Nephron progenitor cell (in vitro differentiated cells): Measurements from ENCODE around the gene ZNF789.

Experiments
- DNase-seq: peaks from one replicate; pipeline ENCODE4 v3.0.0; 2021
- H3K27ac Mint-ChIP-seq: 2 replicates; pipeline ENCODE4 v1.8.0; 2021; ENCODE audit warnings: mild to moderate bottlenecking, moderate library complexity, mixed read lengths
- H3K27me3 Mint-ChIP-seq: 2 replicates; pipeline ENCODE4 v1.8.0; 2021; ENCODE audit warnings: mild to moderate bottlenecking, low read depth, mixed read lengths; ENCODE audit not compliant: poor library complexity
- H3K36me3 Mint-ChIP-seq: 2 replicates; pipeline ENCODE4 v1.8.0; 2021; ENCODE audit warnings: low read depth, mixed read lengths
- H3K4me1 Mint-ChIP-seq: 2 replicates; pipeline ENCODE4 v1.8.0; 2021; ENCODE audit warnings: mixed read lengths
- H3K4me3 Mint-ChIP-seq: 2 replicates; pipeline ENCODE4 v1.8.0; 2021; ENCODE audit warnings: mild to moderate bottlenecking, moderate library complexity, mixed read lengths
- H3K9me3 Mint-ChIP-seq: 2 replicates; pipeline ENCODE4 v1.8.0; 2021; ENCODE audit warnings: mild to moderate bottlenecking, moderate library complexity, mixed read lengths
- CTCF ChIP-seq: fragments of 200-600 bp; sonication (generic); IDR thresholded peaks from 2 replicates; pipeline ENCODE4 v1.5.0; 2021; ENCODE audit warnings: antibody characterized with exemption

The ZNF789 gene

DNA sequence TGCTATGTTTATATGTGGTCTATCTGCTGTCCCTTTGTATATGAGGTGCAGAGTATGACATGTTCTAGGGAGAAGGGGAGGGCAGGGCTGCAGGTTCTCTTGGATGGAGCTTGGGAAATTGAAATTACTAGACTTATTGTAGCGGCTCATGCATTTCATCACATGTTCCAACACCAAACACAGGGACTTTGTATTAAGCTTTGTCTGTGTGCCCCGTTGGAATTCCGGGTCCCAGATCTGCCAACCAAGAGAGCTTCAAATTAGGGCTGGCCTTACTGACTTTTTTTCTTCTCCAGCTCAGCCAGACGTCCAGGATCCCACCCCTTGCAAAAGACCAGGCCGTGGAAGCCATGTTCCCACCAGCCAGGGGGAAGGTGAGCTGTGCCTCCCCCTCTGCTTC, 3.4 kb downstream of the ZNF789 start:
- Mint-ChIP-seq H3K36me3 (peaks cover 31% of the 10 kb centered on the region), H3K27ac (no peak overlapping the region), H3K27me3 (peaks cover 5% of the 10 kb centered on the region), H3K4me3 (no peak overlapping the region), H3K4me1 (peaks cover 18% of the 10 kb centered on the region), H3K9me3 (no peaks in the 10 kb centered on the region)
- no peak for DNase-seq
- no peak for TF ChIP-seq CTCF

DNA sequence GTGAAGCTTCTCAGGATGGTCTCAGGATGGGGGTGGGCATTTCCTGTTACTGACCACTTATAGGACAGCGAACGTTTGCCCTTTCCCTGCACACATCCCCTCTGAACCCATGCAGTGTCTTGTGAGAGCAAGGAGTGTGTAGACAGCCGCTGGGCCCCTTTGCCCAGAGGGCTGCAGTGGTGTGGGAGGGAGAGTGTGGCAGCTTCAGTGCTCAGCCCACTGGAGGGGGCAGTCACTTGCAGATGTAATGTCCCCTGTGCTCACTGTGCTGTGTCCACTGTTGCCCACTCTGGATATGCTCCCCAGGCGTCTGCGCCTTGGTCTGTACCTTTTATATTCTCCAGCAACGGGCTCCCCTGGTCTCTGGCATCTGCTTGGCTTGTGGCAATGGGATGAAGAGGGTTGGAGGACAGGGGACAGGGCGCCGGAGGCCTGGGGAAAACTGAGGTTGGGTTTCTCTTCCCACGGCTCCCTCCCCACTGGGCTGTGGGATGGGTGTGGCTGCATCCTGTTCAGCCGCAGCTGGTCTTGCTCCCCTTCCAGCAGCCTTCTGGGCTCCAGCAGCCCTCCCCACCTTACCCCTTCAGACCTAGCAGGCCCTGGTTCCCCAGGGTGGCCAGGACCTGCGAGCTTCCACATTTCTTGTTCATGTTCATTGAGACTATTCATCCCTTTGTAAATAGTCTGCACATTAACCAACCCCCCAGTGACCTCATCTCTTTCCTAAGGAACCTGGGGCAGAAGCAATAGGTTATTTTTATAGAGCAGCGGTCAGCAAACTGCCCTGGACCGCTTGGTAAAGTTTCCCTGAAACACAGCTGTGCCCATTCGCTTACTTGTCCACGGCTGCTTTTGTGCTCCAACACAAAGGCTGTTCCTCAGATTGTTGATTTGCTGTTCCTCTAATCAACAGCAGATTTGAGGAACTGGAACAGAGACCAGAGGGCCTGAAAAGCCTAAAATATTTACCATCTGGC, 6.1 kb downstream of the ZNF789 start:
- peaks cover 3% of the 10 kb centered on the region for H3K4me1 Mint-ChIP-seq
- no peaks in the 10 kb centered on the region for H3K9me3 Mint-ChIP-seq
- H3K36me3 Mint-ChIP-seq: peaks cover 37% of the 10 kb centered on the region
- no peak for TF ChIP-seq CTCF
- DNase-seq: no peak
- no peak overlapping the region for H3K4me3 Mint-ChIP-seq
- no peaks in the 10 kb centered on the region for H3K27me3 Mint-ChIP-seq
- H3K27ac Mint-ChIP-seq: no peak overlapping the region

DNA sequence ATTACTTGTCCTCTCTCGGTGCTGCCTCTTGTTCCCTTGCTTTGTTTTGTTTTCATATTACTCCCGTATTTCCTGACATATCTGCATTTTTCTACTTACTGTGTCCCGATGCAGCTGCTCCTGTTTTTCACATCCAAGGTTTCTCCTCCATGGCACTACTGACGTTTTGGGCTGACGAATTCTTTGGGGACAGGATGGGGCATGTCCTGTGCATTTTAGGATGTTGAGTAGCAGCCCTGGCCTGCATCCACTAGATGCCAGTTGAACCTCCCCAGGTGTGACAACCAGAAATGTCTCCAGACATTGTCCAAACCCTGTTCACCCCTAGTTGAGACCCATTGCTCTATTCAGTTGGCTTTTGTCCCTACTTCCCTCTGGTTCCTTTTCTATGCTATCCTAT, 12.4 kb downstream of the ZNF789 start:
- H3K36me3 Mint-ChIP-seq: peaks cover 60% of the 10 kb centered on the region
- H3K9me3 Mint-ChIP-seq: peaks cover 5% of the 10 kb centered on the region
- H3K27me3 Mint-ChIP-seq: no peaks in the 10 kb centered on the region
- no peak for TF ChIP-seq CTCF
- H3K27ac Mint-ChIP-seq: no peak overlapping the region
- DNase-seq: no peak
- H3K4me3 Mint-ChIP-seq: no peak overlapping the region
- no peaks in the 10 kb centered on the region for H3K4me1 Mint-ChIP-seq

GRCh38 chr7:99489235-99489634, 16.5 kb downstream of the ZNF789 start:
- H3K27me3 Mint-ChIP-seq: peaks cover 5% of the 10 kb centered on the region

DNA sequence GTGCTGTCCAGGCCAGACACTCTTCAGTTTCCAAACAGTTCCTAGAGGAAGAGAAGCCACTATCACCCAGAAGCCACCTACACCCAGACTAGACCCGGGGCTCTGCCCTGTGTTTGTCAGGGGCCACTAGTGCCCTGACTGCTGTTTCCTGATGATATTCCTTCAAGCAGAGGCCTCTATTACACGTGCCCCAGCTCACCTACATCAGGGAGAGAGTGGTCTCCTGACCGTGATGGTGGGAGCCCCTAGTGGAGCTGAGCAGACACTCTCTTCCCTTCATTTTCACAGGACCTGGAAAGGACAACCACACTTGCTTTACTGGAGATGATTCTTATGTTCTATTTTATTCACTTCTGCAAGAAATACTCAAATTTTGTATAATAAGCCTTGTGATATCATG, 18.2 kb downstream of the ZNF789 start:
- H3K27ac Mint-ChIP-seq: no peak overlapping the region

More at GRCh38 chr7:99489235-99489634, 16.5 kb downstream of the ZNF789 start:
- H3K9me3 Mint-ChIP-seq: peaks cover 37% of the 10 kb centered on the region
- DNase-seq: no peak
- H3K36me3 Mint-ChIP-seq: peaks cover 75% of the 10 kb centered on the region
- no peak overlapping the region for H3K27ac Mint-ChIP-seq
- no peak overlapping the region for H3K4me3 Mint-ChIP-seq
- TF ChIP-seq CTCF: no peak
- H3K4me1 Mint-ChIP-seq: no peaks in the 10 kb centered on the region

More for the DNA sequence above, 18.2 kb downstream of the ZNF789 start:
- Mint-ChIP-seq H3K4me1 (no peaks in the 10 kb centered on the region), H3K4me3 (no peak overlapping the region), H3K9me3 (peaks cover 51% of the 10 kb centered on the region), H3K27me3 (peaks cover 5% of the 10 kb centered on the region), H3K36me3 (peaks cover 81% of the 10 kb centered on the region)
- no peak for DNase-seq
- TF ChIP-seq CTCF: no peak
